RWPE2 (cell line): ENCODE results near the gene FCHSD2.

ENCODE experiments used
- ATAC-seq: fragments of 200-7000 bp; cut with Tn5 transposase; 3 replicates; pipeline ENCODE4 v1.9.1; 2021; ENCODE audit warnings: low read depth
- DNase-seq: peaks from one replicate; pipeline ENCODE4 v3.0.0-alpha.2; 2020; ENCODE audit warnings: low spot score
- H3K27ac ChIP-seq: fragments of 450-650 bp; 2 replicates; pipeline ENCODE4 v1.5.1; 2017; ENCODE audit warnings: mild to moderate bottlenecking; ENCODE audit not compliant: poor library complexity, severe bottlenecking
- H3K27me3 ChIP-seq: fragments of 250-450 bp; sonication (Bioruptor Pico); 2 replicates; pipeline ENCODE4 v1.5.1; 2021; ENCODE audit warnings: mild to moderate bottlenecking, moderate library complexity; ENCODE audit not compliant: insufficient read depth, poor library complexity, severe bottlenecking
- H3K36me3 ChIP-seq: fragments of 250-450 bp; sonication (Bioruptor Pico); 2 replicates; pipeline ENCODE4 v1.5.1; 2020; ENCODE audit warnings: low read depth, mild to moderate bottlenecking, moderate library complexity
- H3K4me1 ChIP-seq: fragments of 250-450 bp; sonication (Bioruptor Pico); 2 replicates; pipeline ENCODE4 v1.5.1; 2021; ENCODE audit warnings: mild to moderate bottlenecking, moderate library complexity; ENCODE audit not compliant: insufficient read depth, poor library complexity, severe bottlenecking
- H3K4me3 ChIP-seq: fragments of 250-450 bp; sonication (Bioruptor Pico); 2 replicates; pipeline ENCODE4 v1.5.1; 2021; ENCODE audit warnings: mild to moderate bottlenecking, moderate library complexity; ENCODE audit not compliant: severe bottlenecking
- H3K9me3 ChIP-seq: fragments of 250-450 bp; sonication (Bioruptor Pico); 2 replicates; pipeline ENCODE4 v1.5.1; 2021; ENCODE audit warnings: mild to moderate bottlenecking, moderate library complexity; ENCODE audit not compliant: severe bottlenecking
- TF ChIP-seq, protein P1 (sequence below): fragments of 450-650 bp; IDR thresholded peaks from one replicate; pipeline ENCODE4 v1.5.1; 2017; ENCODE audit warnings: mild to moderate bottlenecking, moderate library complexity; ENCODE audit not compliant: poor library complexity, severe bottlenecking

FCHSD2 gene

DNA sequence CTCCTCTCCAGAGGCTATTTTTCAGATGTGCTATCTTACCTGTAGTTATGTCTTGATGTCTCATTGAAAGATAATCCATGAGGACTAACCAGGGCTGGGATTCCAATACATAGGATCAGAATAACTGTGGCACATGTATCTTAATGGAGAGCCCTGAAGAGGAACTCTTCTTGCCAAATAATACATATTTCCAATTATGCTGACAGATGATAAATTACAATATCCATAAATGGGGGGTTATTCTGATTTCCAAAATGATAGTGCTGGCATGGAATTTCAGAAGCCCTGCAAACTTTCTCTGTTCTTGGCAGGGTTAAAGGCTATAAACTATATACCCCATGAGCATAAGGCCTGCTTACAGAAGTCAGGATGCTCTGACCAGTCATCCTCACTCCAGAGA is 173.7 kb downstream of the FCHSD2 start:
- peaks cover 5% of the 10 kb centered on the region; the same call in 1 of the 2 replicates for H3K36me3 ChIP-seq
- TF ChIP-seq, protein P1, sequence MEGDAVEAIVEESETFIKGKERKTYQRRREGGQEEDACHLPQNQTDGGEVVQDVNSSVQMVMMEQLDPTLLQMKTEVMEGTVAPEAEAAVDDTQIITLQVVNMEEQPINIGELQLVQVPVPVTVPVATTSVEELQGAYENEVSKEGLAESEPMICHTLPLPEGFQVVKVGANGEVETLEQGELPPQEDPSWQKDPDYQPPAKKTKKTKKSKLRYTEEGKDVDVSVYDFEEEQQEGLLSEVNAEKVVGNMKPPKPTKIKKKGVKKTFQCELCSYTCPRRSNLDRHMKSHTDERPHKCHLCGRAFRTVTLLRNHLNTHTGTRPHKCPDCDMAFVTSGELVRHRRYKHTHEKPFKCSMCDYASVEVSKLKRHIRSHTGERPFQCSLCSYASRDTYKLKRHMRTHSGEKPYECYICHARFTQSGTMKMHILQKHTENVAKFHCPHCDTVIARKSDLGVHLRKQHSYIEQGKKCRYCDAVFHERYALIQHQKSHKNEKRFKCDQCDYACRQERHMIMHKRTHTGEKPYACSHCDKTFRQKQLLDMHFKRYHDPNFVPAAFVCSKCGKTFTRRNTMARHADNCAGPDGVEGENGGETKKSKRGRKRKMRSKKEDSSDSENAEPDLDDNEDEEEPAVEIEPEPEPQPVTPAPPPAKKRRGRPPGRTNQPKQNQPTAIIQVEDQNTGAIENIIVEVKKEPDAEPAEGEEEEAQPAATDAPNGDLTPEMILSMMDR: no peak
- H3K27me3 ChIP-seq: no peaks in the 10 kb centered on the region
- no peaks in the 10 kb centered on the region for H3K9me3 ChIP-seq
- ATAC-seq: no peak
- no peak for DNase-seq
- H3K27ac ChIP-seq: no peak overlapping the region
- no peak overlapping the region for H3K4me3 ChIP-seq
- H3K4me1 ChIP-seq: peaks cover 18% of the 10 kb centered on the region

DNA sequence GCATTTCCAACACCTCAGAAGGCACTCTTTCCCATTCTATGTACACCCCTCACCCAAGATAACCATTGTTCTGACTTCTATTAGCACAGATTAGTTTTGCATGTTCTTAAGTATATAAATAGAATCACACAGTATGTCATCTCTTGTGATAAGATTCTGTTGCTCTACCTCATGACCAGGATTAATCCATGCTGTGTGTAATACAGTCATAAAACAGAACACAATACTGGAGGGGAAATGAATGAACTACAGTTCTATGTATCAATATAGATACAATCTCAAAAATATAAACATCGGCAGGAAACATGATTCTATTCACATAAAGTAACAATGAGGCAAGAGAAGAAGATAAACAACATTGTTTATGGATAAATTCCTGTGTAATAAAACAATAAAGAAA is 176.4 kb downstream of the FCHSD2 start:
- DNase-seq: no peak
- peaks cover 10% of the 10 kb centered on the region for H3K4me1 ChIP-seq
- TF ChIP-seq, protein P1: no peak
- no peak overlapping the region for H3K27ac ChIP-seq
- peaks cover 5% of the 10 kb centered on the region; the same call in 1 of the 2 replicates for H3K36me3 ChIP-seq
- no peak overlapping the region for H3K4me3 ChIP-seq
- H3K27me3 ChIP-seq: no peaks in the 10 kb centered on the region
- ATAC-seq: no peak
- H3K9me3 ChIP-seq: no peaks in the 10 kb centered on the region

DNA sequence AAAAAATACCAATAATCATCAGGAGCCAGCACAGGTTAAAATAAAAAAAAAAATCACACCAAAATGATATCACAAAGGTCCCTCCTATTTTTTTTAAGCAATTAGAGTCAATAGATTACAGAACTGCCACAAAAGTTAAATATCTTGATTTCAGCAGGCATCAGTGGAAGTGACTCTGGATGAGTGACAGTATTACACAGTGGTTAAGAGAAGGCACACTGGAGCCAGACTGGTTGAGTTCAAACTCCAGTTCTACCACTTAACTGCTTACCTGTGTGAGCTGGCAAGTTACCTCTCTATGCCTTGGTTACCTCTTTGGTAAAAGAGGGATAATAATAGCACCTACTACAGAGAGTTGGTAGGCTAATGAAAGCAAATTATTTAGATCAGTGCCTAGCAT is 179.4 kb downstream of the FCHSD2 start:
- no peaks in the 10 kb centered on the region for H3K4me1 ChIP-seq
- ATAC-seq: no peak
- TF ChIP-seq, protein P1: no peak
- H3K36me3 ChIP-seq: no peaks in the 10 kb centered on the region
- H3K27me3 ChIP-seq: no peaks in the 10 kb centered on the region
- H3K27ac ChIP-seq: no peak overlapping the region
- H3K9me3 ChIP-seq: no peaks in the 10 kb centered on the region
- DNase-seq: no peak
- no peak overlapping the region for H3K4me3 ChIP-seq

DNA sequence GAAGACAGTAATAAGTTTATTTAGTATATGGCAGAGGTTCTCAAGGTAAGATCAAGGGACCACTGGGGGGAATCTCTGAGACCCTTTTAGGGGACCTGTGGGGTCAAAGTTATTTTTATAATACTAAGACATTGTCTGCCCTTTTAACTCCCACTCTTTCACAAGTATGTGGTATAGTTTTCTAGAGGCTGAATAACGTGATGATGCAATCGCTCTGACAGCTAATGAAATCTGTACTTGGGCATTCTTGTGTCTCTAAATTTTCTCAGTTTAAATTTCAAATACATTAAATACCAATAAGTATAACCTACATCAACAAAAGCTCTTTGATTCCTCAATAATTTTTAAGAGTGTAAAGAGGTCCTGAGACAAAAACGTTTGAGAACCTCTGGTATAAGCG is 180.0 kb downstream of the FCHSD2 start:
- Histone ChIP-seq H3K27ac (no peak overlapping the region), H3K27me3 (no peaks in the 10 kb centered on the region), H3K9me3 (no peaks in the 10 kb centered on the region), H3K36me3 (no peaks in the 10 kb centered on the region), H3K4me3 (no peak overlapping the region), H3K4me1 (no peaks in the 10 kb centered on the region)
- TF ChIP-seq, protein P1: no peak
- DNase-seq (no peak), ATAC-seq (no peak)

DNA sequence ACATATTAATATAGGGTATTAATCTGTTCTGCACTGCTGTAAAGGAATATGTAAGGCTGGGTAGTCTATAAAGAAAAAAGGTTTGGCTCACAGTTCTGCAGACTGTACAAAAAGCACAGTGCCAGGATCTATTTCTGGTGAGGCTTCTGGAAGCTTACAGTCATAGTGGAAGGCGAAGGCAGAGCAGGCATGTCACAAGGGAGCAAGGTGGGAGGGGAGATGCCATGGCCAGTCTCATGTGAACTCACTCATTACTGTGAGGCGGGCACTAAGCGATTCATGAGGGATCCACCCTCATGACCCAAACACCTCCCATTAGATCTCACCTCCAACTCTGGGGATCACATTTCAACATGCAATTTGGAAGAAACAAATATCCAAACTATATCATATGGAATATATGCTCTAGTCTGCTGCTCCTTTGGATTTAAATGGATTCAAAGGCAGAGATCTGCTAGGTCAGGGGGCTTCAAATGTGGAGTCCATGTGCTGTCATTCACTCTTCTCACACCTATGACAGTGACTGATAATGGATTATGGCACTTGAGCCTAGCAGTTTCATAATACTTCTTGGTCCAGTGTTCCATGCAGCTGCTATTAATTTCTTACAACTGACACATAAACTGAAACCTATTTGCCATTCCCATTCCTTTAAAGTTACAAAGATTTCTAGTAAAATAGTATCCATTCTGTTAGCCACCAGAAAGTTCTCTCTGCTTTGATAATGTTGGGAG is 182.0 kb downstream of the FCHSD2 start:
- Histone ChIP-seq H3K9me3 (no peaks in the 10 kb centered on the region), H3K36me3 (no peaks in the 10 kb centered on the region), H3K4me3 (no peak overlapping the region), H3K4me1 (no peaks in the 10 kb centered on the region), H3K27ac (no peak overlapping the region), H3K27me3 (no peaks in the 10 kb centered on the region)
- no peak for DNase-seq
- TF ChIP-seq, protein P1: no peak
- ATAC-seq: no peak
